B cell (primary cell): ENCODE measurements around the gene CLEC1B.

Source experiments
- EZH2 ChIP-seq: IDR thresholded peaks from 2 replicates; pipeline ENCODE4 v1.6.1; 2012; ENCODE audit warnings: borderline replicate concordance, low read depth, mild to moderate bottlenecking, moderate library complexity, low read length; ENCODE audit not compliant: insufficient read depth, poor library complexity, severe bottlenecking
- TF ChIP-seq, protein P1 (sequence below): fragments of 200-600 bp; IDR thresholded peaks from one replicate; pipeline ENCODE4 v1.8.0; 2022; ENCODE audit warnings: antibody characterized with exemption, mild to moderate bottlenecking

DNA sequence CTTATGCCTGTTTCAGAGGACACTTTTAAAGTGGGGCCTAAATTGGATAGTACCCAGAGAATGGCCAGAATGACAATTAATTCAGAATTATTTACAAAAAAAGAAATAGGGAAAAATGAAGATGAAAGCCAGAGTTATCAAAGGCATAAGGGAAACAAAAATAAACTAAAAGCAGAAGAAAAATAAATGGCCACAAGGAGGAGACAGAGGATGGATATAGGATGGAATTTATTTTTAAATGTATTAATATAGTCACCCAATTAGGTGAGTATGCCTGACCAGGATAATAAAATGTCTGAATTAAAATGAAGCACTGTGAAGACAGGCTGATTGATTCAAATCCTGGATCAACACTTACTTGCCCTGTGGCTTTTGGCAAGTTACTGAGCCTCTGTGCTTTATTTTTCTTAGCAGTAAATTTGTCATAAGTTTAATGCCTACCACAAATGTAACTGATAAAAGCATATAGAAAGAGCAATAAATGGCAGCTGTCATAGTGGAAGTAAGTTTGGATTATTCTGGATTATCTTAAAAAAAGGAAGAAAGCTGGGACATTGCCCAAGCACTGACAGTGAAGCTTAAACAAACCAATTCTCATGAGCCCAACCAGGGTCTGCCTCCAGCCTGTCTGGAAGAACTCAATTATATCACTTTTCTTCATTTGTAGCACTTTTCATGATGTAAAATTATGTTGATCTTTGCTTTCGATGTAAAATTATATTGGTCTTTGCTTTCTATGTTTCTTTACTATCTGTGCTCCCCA lies 35.0 kb upstream of the CLEC1B start:
- TF ChIP-seq, protein P1, sequence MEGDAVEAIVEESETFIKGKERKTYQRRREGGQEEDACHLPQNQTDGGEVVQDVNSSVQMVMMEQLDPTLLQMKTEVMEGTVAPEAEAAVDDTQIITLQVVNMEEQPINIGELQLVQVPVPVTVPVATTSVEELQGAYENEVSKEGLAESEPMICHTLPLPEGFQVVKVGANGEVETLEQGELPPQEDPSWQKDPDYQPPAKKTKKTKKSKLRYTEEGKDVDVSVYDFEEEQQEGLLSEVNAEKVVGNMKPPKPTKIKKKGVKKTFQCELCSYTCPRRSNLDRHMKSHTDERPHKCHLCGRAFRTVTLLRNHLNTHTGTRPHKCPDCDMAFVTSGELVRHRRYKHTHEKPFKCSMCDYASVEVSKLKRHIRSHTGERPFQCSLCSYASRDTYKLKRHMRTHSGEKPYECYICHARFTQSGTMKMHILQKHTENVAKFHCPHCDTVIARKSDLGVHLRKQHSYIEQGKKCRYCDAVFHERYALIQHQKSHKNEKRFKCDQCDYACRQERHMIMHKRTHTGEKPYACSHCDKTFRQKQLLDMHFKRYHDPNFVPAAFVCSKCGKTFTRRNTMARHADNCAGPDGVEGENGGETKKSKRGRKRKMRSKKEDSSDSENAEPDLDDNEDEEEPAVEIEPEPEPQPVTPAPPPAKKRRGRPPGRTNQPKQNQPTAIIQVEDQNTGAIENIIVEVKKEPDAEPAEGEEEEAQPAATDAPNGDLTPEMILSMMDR: peak; percentile 56
- no peak for TF ChIP-seq EZH2
